ENCODE measurements around the gene NFATC2. TPM values are rescaled to one million over a fixed set of nuclear protein-coding genes. Genes with fewer than 3 reads are reported as not detected.

Gene NFATC2
- total RNA-seq, 5 donors from 2014 or later (not counting 1 experiment from before 2014, with no cell fraction given) = 49.0 to 75.9 (median 67.0) TPM

- Histone ChIP-seq H3K4me1 (ENCODE audit: control insufficient read depth in 1 of 2, extremely low read depth in 1 of 2, insufficient read depth in 2 of 2, low read length in 2 of 2) (peaks cover 0 to 12% of the 10 kb centered on the region in 2 experiments), H3K36me3 (ENCODE audit: control insufficient read depth in 2 of 2, extremely low read depth in 1 of 2, insufficient read depth in 1 of 2, low read length in 1 of 2) (no peaks in the 10 kb centered on the region), H3K4me3 (ENCODE audit: control insufficient read depth in 1 of 2, extremely low read depth in 1 of 2, low read length in 1 of 2) (no peak overlapping the region), H3K27me3 (replicated peaks in 1 of 2; ENCODE audit: control insufficient read depth in 2 of 2, extremely low read depth in 1 of 2, insufficient read depth in 2 of 2, low read length in 1 of 2) (peaks cover 0 to 33% of the 10 kb centered on the region in 2 experiments), H3K27ac (ENCODE audit: low read length) (peak overlapping the region; percentile 7), H3K9me3 (no peaks in the 10 kb centered on the region)
- POLR2A ChIA-PET = interaction anchor here in 1 of 2 donors (1.5 kb wide), 1 partner anchor 13 kb away, joined by 4 read pairs; no protein-coding TSS in a partner anchor
- Mint-ChIP-seq H3K36me3 (no peaks in the 10 kb centered on the region), H3K27me3 (peaks cover 24 to 27% of the 10 kb centered on the region in 2 donors), H3K4me3 (no peak overlapping the region), H3K9me3 (no peaks in the 10 kb centered on the region), H3K27ac (no peak overlapping the region), H3K4me1 (peaks cover 0 to 10% (median 2%) of the 10 kb centered on the region in 3 donors)
- WGBS (ENCODE audit: insufficient coverage) = 38% methylated on average over 7 of the region's 11 CpGs
- DNase-seq (peak in 7 of 35 experiments; percentile 13 to 60 (median 20)), ATAC-seq (replicated peaks in 1 of 4) (peak in 2 of 4 experiments; percentile 53 to 62)
- CTCF ChIA-PET = interaction anchor here in 1 of 2 donors (0.6 to 1.1 kb wide), 2 partner anchors 12 to 623 kb away, joined by 3 to 4 read pairs; partner anchors contain the start of genes ADNP and NFATC2
Observed at GRCh38 chr20:51554538-51555165, 12.1 kb upstream of the NFATC2 start.

- WGBS (ENCODE audit: insufficient coverage) = 74% methylated on average over 5 of the region's 8 CpGs
- peaks cover 0 to 12% of the 10 kb centered on the region in 2 experiments for H3K4me1 ChIP-seq (ENCODE audit: control insufficient read depth in 1 of 2, extremely low read depth in 1 of 2, insufficient read depth in 2 of 2, low read length in 2 of 2)
- Mint-ChIP-seq H3K27ac (peak overlapping the region in 1 of 2 donors; percentile 5), H3K27me3 (peaks cover 18 to 21% of the 10 kb centered on the region in 2 donors), H3K4me3 (no peak overlapping the region), H3K4me1 (peaks cover 0 to 10% (median 2%) of the 10 kb centered on the region in 3 donors), H3K36me3 (no peaks in the 10 kb centered on the region), H3K9me3 (no peaks in the 10 kb centered on the region)
- peak overlapping the region; percentile 7 for H3K27ac ChIP-seq (ENCODE audit: low read length)
- CTCF ChIA-PET = interaction anchor here in 1 of 2 donors (0.6 to 1.1 kb wide), 3 partner anchors 12 to 622 kb away, joined by 3 to 4 read pairs (median 3); partner anchors contain the start of genes ADNP and NFATC2
- no peak overlapping the region for H3K4me3 ChIP-seq (ENCODE audit: control insufficient read depth in 1 of 2, extremely low read depth in 1 of 2, low read length in 1 of 2)
- peak in 1 of 4 experiments; percentile 26 for ATAC-seq (replicated peaks in 1 of 4)
- H3K36me3 ChIP-seq (ENCODE audit: control insufficient read depth in 2 of 2, extremely low read depth in 1 of 2, insufficient read depth in 1 of 2, low read length in 1 of 2) = no peaks in the 10 kb centered on the region
- H3K9me3 ChIP-seq = no peaks in the 10 kb centered on the region
- H3K27me3 ChIP-seq (replicated peaks in 1 of 2; ENCODE audit: control insufficient read depth in 2 of 2, extremely low read depth in 1 of 2, insufficient read depth in 2 of 2, low read length in 1 of 2) = peaks cover 0 to 26% of the 10 kb centered on the region in 2 experiments
- DNase-seq = no peak
- POLR2A ChIA-PET = interaction anchor here in 1 of 2 donors (0.6 to 1.5 kb wide), 2 partner anchors 12 to 20 kb away, joined by 4 to 7 read pairs; no protein-coding TSS in a partner anchor
Observed at GRCh38 chr20:51553897-51554486, 11.5 kb upstream of the NFATC2 start.

- Mint-ChIP-seq H3K36me3 (no peaks in the 10 kb centered on the region), H3K27me3 (peaks cover 4 to 7% of the 10 kb centered on the region in 2 donors), H3K4me3 (no peak overlapping the region), H3K9me3 (no peaks in the 10 kb centered on the region), H3K4me1 (peaks cover 0 to 10% (median 2%) of the 10 kb centered on the region in 3 donors), H3K27ac (no peak overlapping the region)
- Histone ChIP-seq H3K4me3 (ENCODE audit: control insufficient read depth in 1 of 2, extremely low read depth in 1 of 2, low read length in 1 of 2) (no peak overlapping the region), H3K9me3 (no peaks in the 10 kb centered on the region), H3K36me3 (ENCODE audit: control insufficient read depth in 2 of 2, extremely low read depth in 1 of 2, insufficient read depth in 1 of 2, low read length in 1 of 2) (no peaks in the 10 kb centered on the region), H3K27ac (ENCODE audit: low read length) (no peak overlapping the region), H3K4me1 (ENCODE audit: control insufficient read depth in 1 of 2, extremely low read depth in 1 of 2, insufficient read depth in 2 of 2, low read length in 2 of 2) (peaks cover 0 to 12% of the 10 kb centered on the region in 2 experiments), H3K27me3 (replicated peaks in 1 of 2; ENCODE audit: control insufficient read depth in 2 of 2, extremely low read depth in 1 of 2, insufficient read depth in 2 of 2, low read length in 1 of 2) (peaks cover 0 to 6% of the 10 kb centered on the region in 2 experiments)
- ATAC-seq (replicated peaks in 1 of 4) (no peak), DNase-seq (no peak)
- ChIA-PET POLR2A (interaction anchor here in 1 of 2 donors (1.4 kb wide), 1 partner anchor 9 kb away, joined by 10 read pairs; the partner anchor contains the start of gene NFATC2), CTCF (interaction anchor here in 1 of 2 donors (0.7 kb wide), 1 partner anchor 46 kb away, joined by 3 read pairs; no protein-coding TSS in a partner anchor)
- WGBS (ENCODE audit: insufficient coverage) = no CpG with 5 or more reads among the region's 3 CpGs
Observed at GRCh38 chr20:51551186-51551585, 8.7 kb upstream of the NFATC2 start.

GRCh38 chr20:51549474-51549873, 7.0 kb upstream of the NFATC2 start:
- Mint-ChIP-seq H3K27me3 (no peaks in the 10 kb centered on the region), H3K27ac (no peak overlapping the region), H3K36me3 (no peaks in the 10 kb centered on the region), H3K9me3 (no peaks in the 10 kb centered on the region), H3K4me3 (no peak overlapping the region), H3K4me1 (peaks cover 0 to 6% (median under 1%) of the 10 kb centered on the region in 3 donors)
- ATAC-seq (replicated peaks in 1 of 4) (no peak), DNase-seq (no peak)
- 96% methylated on average over 4 of the region's 4 CpGs for WGBS (ENCODE audit: insufficient coverage)
- no peak overlapping the region for H3K27ac ChIP-seq (ENCODE audit: low read length)
- H3K27me3 ChIP-seq (replicated peaks in 1 of 2; ENCODE audit: control insufficient read depth in 2 of 2, extremely low read depth in 1 of 2, insufficient read depth in 2 of 2, low read length in 1 of 2) = peaks cover 0 to 3% of the 10 kb centered on the region in 2 experiments
- H3K36me3 ChIP-seq (ENCODE audit: control insufficient read depth in 2 of 2, extremely low read depth in 1 of 2, insufficient read depth in 1 of 2, low read length in 1 of 2) = no peaks in the 10 kb centered on the region
- no peak overlapping the region for H3K4me3 ChIP-seq (ENCODE audit: control insufficient read depth in 1 of 2, extremely low read depth in 1 of 2, low read length in 1 of 2)
- ChIA-PET POLR2A (interaction anchor here in 1 of 2 donors (0.5 kb wide), 1 partner anchor 1609 kb away, joined by 8 read pairs; no protein-coding TSS in a partner anchor), CTCF (interaction anchor here in 1 of 2 donors (0.5 kb wide), 1 partner anchor 1025 kb away, joined by 3 read pairs; no protein-coding TSS in a partner anchor)
- peaks cover 0 to 4% of the 10 kb centered on the region in 2 experiments for H3K4me1 ChIP-seq (ENCODE audit: control insufficient read depth in 1 of 2, extremely low read depth in 1 of 2, insufficient read depth in 2 of 2, low read length in 2 of 2)
- no peaks in the 10 kb centered on the region for H3K9me3 ChIP-seq

GRCh38 chr20:51547951-51548350, 5.4 kb upstream of the NFATC2 start:
- H3K4me3 ChIP-seq (ENCODE audit: control insufficient read depth in 1 of 2, extremely low read depth in 1 of 2, low read length in 1 of 2) = no peak overlapping the region
- Mint-ChIP-seq H3K9me3 (no peaks in the 10 kb centered on the region), H3K27me3 (no peaks in the 10 kb centered on the region), H3K36me3 (no peaks in the 10 kb centered on the region), H3K27ac (no peak overlapping the region), H3K4me1 (peaks cover 0 to 6% (median 6%) of the 10 kb centered on the region in 3 donors), H3K4me3 (no peak overlapping the region)
- 90% methylated on average over 5 of the region's 7 CpGs for WGBS (ENCODE audit: insufficient coverage)
- ATAC-seq (replicated peaks in 1 of 4) (no peak), DNase-seq (no peak)
- no peak overlapping the region for H3K27ac ChIP-seq (ENCODE audit: low read length)
- H3K36me3 ChIP-seq (ENCODE audit: control insufficient read depth in 2 of 2, extremely low read depth in 1 of 2, insufficient read depth in 1 of 2, low read length in 1 of 2) = no peaks in the 10 kb centered on the region
- ChIA-PET CTCF (no interaction called here), POLR2A (no interaction called here)
- H3K27me3 ChIP-seq (replicated peaks in 1 of 2; ENCODE audit: control insufficient read depth in 2 of 2, extremely low read depth in 1 of 2, insufficient read depth in 2 of 2, low read length in 1 of 2) = peaks cover 0 to under 1% of the 10 kb centered on the region in 2 experiments
- H3K4me1 ChIP-seq (ENCODE audit: control insufficient read depth in 1 of 2, extremely low read depth in 1 of 2, insufficient read depth in 2 of 2, low read length in 2 of 2) = peaks cover 0 to 7% of the 10 kb centered on the region in 2 experiments
- H3K9me3 ChIP-seq = no peaks in the 10 kb centered on the region

- ChIA-PET POLR2A (interaction anchor here in 1 of 2 donors (0.7 kb wide), 1 partner anchor 123 kb away, joined by 5 read pairs; no protein-coding TSS in a partner anchor), CTCF (no interaction called here)
- no peak overlapping the region for H3K27ac Mint-ChIP-seq
Observed at GRCh38 chr20:51545515-51545914, 3.0 kb upstream of the NFATC2 start.

More at GRCh38 chr20:51545515-51545914, 3.0 kb upstream of the NFATC2 start:
- H3K27me3 ChIP-seq (replicated peaks in 1 of 2; ENCODE audit: control insufficient read depth in 2 of 2, extremely low read depth in 1 of 2, insufficient read depth in 2 of 2, low read length in 1 of 2) = no peaks in the 10 kb centered on the region
- H3K36me3 Mint-ChIP-seq = no peaks in the 10 kb centered on the region
- no peaks in the 10 kb centered on the region for H3K27me3 Mint-ChIP-seq
- ATAC-seq (replicated peaks in 1 of 4) (no peak), DNase-seq (no peak)
- H3K4me3 Mint-ChIP-seq = no peak overlapping the region
- peaks cover 4 to 22% of the 10 kb centered on the region in 2 experiments for H3K4me1 ChIP-seq (ENCODE audit: control insufficient read depth in 1 of 2, extremely low read depth in 1 of 2, insufficient read depth in 2 of 2, low read length in 2 of 2)
- H3K4me3 ChIP-seq (ENCODE audit: control insufficient read depth in 1 of 2, extremely low read depth in 1 of 2, low read length in 1 of 2) = no peak overlapping the region
- no peaks in the 10 kb centered on the region for H3K9me3 ChIP-seq
- H3K4me1 Mint-ChIP-seq = peaks cover 15 to 16% (median 16%) of the 10 kb centered on the region in 3 donors
- no peaks in the 10 kb centered on the region for H3K36me3 ChIP-seq (ENCODE audit: control insufficient read depth in 2 of 2, extremely low read depth in 1 of 2, insufficient read depth in 1 of 2, low read length in 1 of 2)
- H3K27ac ChIP-seq (ENCODE audit: low read length) = no peak overlapping the region
- WGBS (ENCODE audit: insufficient coverage) = 75% methylated on average over 1 of the region's 2 CpGs
- H3K9me3 Mint-ChIP-seq = no peaks in the 10 kb centered on the region
